Fibroblast of skin of right biceps (primary cell): ENCODE data around the gene CLEC7A.

ENCODE experiments used
- DNase-seq: peaks from one replicate; pipeline ENCODE4 v3.0.0-alpha.2; 2013

Gene CLEC7A

DNA sequence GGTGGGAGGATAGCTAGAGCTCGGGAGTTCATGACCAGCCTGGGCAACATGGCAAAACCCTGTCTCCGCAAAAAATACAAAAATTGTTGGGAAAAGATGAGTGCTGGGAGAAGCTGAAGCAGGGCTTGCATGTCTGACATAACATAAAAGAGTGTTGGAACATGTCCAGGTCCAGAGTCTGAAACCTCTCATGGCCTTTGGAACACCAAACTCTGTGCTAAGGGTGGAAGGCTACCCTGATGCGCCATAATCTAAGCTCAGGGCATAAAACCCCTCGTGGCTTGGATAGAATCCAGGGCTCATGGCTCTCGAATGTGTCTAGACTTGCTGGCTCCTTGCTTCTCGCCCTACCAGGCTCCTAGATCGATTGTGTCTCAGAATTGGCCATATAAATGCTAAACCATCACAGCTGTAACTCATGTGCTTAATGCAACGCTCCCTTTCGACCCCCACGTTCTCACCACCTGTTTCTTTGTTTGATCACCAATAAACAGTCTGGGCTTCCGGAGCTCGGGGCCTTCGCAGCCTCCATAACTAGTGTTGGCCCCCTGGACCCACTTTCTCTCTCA is 6.7 kb upstream of the CLEC7A start:
- DNase-seq, result peak; percentile 24

DNA sequence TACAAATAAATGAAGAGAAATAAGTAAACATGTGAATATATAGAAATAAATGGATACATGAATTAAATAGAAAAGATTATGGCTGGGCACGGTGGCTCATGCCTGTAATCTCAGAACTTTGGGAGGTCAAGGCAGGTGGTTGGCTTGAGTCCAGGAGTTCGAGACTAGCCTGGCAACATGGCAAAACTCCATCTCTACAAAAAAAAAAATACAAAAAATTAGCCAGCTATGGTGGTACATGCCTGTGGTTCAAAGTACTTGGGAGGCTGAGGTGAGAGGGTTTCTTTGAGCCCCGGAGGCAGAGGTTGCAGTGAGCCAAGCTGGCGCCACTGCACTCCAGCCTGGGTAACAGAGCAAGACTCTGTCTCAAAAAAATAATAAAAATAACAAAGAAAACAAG is 5.1 kb upstream of the CLEC7A start:
- no peak for DNase-seq

DNA sequence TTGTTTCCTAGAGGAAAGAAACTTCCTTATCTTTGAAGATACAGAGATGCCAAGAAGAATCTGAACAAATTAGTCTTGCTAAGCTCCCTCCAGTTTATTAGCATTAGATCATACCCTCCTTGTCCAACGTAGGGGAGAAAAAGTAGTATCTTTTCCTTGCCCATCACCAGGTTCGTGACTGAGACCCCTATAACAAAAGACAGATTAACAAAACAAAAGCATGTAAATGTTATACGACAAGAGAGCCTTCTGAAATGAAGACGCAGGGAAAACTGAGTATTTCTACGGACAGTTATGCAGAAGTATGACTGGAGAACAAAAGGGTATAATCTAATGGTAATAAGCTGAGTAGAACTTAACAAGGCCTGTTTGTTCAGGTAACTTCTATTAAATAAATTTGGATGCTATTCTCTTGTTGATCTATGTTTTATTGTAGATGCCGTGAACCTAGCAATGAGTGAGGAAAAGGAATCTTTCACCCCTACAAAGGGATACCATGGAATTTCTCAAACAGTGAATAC is 2.9 kb upstream of the CLEC7A start:
- DNase-seq, result no peak

DNA sequence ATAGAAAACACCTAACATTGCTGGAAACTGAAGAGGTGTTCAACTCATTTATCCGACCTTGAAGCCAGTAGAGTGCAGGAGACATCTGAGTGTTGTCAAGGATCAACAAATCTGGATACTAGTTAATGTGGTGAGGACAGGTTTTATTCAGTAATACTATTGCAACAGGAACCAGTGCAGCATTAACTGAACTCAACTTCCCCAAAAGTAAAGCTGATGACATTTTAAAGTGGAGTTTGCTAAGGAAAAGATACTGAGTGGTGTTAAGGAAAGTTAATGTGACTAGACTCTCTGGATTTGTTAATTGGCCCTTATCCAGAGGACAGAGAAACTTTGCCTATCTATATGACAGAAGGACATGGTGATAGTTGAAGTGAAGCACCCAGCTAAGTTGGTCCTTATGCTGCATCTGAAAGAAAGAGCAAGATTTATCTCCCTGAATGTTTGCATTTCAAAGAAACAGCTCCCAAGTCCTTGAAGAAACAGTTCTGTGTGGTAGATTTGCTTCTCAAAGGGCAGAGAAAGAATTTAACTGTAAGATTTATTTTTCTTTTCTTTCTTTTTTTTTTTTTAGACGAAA is 1.2 kb upstream of the CLEC7A start:
- no peak for DNase-seq

DNA sequence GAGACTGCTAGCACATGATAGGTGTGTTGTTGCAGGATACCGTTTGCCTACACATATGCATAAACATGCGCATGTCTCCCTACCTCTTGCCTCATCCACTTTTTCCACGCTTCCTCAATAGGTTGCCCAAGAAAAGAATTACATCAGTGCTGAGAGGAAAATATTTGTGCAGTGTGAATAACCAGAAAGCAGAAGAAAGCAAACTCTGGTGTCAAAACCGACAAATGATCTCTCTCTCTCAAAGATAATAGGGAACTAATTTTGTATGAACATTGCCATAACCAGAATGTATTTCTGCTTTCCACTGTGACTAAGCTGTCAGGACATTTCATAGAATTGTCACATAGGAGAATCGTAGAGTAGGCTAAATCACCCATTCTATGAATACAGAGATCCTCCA is 1.3 kb downstream of the CLEC7A start:
- no peak for DNase-seq

DNA sequence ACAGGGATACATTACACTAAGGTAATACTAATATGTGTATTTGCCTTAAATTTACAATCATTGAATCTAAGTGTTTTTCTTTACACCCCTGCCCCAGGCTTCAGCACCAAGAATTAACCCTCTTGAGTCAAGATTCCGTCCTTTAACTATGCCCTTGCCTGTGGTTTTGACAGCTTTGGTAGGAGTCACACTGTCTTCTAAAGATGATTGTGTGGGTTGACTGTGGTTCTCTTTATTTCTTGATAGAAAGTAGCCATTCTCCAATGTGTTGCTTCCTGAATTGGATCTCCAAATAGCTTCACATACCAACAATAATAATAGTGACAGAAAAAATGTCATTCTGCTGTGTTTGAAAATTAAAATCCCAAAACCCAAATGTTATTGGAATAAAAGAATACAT is 3.6 kb downstream of the CLEC7A start:
- no peak for DNase-seq

DNA sequence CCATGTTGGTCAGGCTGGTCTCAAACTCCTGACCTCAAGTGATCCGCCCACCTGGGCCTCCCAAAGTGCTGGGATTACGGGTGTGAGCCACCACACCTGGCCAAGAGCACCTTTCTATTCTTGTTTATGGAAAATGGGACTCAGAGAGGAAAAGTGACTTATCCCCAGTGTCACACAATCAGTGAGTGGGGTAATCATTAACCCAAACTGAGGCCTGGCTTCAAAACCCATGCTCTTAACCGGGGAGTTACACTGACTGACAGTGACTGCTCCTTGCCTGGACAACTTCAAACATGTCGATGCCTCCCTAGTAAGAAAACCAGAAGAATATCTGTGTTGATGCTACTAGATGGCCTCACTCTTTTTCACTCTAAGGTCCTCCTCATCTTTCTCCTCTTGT is 7.3 kb downstream of the CLEC7A start:
- no peak for DNase-seq

DNA sequence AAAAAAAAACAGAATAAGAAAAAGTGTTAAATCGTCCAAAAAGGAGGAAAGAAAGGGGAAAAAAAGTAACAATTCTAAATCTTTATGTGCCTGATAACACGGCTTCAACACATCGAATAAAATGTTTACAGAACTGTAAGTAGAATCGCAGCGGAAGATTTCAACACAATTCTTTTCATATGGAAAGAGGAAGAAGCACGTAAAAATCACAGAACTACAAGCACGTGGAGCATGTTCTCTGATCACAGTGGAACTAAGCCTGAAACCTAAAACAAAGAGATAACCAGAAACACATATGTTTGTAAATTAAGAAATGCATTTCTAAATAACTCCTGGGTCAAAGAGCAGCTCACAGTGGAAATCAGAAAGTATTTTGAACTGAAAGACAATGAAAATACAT is 8.7 kb downstream of the CLEC7A start:
- DNase-seq, result no peak

DNA sequence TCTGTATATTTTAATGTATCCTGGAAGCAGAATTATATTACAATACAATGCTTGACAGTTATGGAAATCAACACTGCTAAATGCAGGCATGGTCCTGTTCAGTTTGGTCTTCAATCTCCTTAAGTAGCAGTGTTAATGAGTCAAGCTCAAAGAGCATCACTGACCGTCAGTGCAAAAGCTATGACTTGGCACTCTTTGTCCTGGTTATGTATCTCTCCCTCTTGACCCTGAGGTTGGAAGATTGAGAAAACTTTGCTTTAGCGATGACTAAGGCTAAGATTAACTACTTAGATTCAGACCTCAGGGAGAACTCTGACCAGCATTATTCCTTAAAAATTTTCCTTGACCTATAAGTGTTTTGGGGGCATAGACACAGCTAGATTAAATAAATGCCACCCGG is 10.9 kb downstream of the CLEC7A start:
- DNase-seq, result no peak

- DNase-seq, result no peak
Observed at GRCh38 chr12:10115890-10116289, 14.1 kb downstream of the CLEC7A start.

DNA sequence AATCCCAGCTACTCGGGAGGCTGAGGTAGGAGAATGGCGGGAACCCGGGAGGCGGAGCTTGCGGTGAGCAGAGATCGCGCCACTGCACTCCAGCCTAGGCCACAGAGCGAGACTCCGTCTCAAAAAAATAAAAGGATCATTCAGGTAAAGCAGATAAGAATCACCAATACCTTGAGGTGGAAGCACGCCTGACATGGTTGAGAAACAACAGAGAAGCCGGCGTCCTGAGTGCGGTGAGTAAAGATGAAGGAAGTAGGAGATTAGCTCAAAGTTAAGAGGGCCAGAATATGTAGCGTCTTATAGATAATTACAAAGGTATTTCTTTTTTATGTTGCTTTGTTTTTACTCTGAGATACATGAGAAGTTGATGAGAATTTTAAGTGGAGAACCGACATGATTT is 14.7 kb downstream of the CLEC7A start:
- DNase-seq, result no peak

DNA sequence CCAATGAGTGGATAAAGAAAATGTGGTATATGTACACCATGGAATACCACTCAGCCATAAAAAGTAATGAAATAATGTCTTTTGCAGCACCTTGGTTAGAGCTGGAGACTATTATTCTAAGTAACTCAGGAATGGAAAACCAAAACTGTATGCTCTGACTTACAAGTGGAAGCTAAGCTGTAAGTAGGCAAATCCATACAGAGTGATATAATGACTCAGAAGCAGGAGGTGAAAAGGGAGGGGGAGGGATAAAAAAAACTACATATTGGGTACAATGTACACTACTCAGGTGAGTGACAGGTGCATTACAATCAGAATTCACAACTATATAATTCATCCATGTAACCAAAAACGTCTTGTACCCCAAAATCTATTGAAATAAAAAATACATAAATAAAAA is 16.1 kb downstream of the CLEC7A start:
- DNase-seq, result no peak

- no peak for DNase-seq
Observed at GRCh38 chr12:10113075-10113474, 16.9 kb downstream of the CLEC7A start.

- no peak for DNase-seq
Observed at GRCh38 chr12:10111451-10111850, 18.5 kb downstream of the CLEC7A start.

- no peak for DNase-seq
Observed at GRCh38 chr12:10110256-10110844, 19.6 kb downstream of the CLEC7A start.

GRCh38 chr12:10102322-10102721 is 27.7 kb downstream of the CLEC7A start:
- DNase-seq, result no peak

- no peak for DNase-seq
Observed at GRCh38 chr12:10101648-10102220, 28.3 kb downstream of the CLEC7A start.

DNA sequence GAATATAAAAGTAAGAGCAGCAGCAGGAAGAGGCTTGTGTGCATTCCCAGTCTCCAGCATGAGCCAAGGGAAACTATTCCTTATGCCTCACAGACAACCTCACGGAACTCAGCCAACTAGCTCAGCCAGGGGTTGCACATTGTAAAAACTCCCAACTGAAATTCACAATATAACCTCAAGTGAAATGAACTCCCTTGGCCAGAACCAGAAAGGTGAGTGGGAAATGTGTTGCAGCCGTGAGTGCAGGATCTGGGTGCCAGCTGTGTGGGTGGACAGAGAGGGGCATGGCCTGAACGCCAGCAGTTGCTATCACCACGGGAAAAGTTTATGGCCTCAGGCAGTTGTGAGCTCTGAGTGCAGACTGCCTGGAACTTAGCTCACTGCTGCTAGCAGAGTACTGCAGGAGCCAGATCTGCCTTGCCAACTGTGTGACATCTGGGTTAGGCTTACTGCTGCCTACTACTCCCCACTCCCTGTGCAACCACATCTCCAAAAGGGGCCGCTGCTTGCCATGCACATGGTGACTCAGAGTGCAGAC is 28.9 kb downstream of the CLEC7A start:
- DNase-seq, result peak; percentile 61

DNA sequence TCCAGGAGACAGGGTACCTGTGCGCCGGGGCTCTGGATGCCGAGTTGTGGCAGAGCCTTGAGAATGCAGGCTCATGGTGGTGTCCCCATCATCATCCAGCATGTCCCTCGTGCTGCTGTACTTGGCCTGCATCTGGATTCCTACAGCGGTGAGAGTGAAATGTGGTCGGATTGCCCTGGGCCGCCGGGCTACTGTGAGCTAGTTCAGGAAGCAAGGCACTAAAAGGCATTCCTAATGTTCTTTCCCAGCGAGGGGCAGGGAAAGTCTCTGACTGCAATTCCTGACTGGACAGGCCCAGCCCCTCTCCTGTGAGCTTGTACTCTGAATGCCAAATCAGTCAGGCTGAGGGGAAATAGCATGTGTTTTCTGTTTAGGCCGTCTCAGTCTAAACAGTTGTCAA is 31.2 kb downstream of the CLEC7A start, which contains the start of gene CLEC1A:
TSS of gene CLEC1A (minus strand) at position 195 of the 400 bp plus-strand sequence. CDS start at position 132, 63 bp downstream.
- peak; percentile 14 for DNase-seq

DNA sequence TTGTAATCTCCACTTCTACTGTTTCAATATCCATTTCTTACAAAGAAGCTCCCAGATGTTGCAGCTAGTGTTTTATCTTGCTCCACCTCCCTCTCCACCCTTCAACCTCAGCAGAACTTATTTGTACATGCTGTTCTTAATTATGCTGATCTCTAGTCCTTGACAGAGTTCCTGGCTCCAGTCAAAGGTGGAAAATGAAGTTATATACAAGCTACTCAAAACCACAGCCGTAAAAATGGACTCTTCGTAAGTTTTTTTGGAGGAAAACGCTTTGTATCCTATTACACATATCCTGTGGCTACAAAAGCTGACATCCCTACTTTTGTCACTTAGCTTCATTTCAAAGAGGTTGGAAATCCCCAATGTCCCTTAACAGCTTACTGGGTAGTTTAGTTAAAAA is 32.5 kb downstream of the CLEC7A start:
- peak; percentile 15 for DNase-seq

DNA sequence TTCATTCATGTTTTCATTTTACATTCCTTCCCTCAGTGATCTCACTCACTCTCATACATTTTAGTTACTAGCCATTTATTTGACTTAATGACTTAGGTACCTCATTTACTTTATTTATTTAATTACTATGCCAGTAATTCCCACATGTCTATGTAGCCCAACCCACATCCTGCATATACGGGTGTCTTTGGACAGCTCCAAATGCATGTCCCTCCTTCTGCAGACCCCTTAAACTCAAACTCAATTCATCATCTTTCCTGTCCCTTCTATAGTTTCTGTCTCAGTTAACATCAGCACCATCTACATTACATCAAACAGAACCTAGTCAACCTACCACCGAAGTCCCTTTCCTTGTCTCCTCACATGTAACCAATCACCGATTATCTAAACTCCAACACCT is 34.0 kb downstream of the CLEC7A start:
- DNase-seq, result no peak

DNA sequence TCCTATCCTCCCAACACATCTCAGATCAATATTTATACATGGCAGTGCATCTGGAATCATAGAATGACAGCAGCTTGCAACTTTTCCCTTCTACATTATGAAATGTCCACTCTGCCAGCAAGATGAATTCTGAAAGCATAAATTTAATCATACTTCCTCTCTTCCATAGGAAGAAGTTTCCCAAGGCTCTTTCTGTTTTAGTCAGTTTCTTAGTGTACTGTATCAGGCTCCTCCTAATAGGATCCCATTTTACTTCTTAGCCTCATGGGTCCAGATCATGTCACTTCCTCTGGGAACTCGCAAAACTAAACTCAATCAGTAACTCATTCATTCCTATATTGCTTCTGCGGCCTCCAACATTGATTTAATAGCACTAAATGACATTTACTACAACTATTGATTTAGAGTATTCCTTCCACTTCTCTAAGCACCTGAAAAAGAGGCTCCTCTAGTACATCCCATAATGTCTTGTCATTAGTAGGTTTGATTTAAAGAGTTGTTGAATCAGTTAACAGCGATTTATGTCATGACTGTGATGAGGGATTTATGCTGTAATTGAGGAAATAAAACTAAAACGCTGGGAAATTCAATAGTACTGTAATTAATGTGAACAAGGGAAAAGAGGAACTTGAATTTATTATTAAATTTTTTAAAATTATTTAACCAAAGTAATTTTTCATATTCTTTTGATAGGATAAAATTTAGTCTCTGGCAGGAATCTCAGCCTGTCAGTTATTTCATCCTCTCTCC is 35.2 kb downstream of the CLEC7A start:
- DNase-seq, result no peak
